ENCODE results near the gene DCAF7.

- TF ChIP-seq CTCF (IDR thresholded peaks at IDR 0.05 in 2 of 3, conservative IDR thresholded peaks at IDR 0.05 in 1 of 3; ENCODE audit: borderline replicate concordance in 1 of 3, insufficient read depth in 1 of 3, low read depth in 2 of 3, low read length in 2 of 3) (no peak), ZFX (IDR thresholded peaks at IDR 0.05) (no peak), FOSL1 (IDR thresholded peaks at IDR 0.05; ENCODE audit: low read depth) (no peak)
Observed at GRCh38 chr17:63526861-63527260, 23.4 kb upstream of the DCAF7 start.
